Epidermal melanocyte (primary cell): ENCODE results near the gene NAIF1.
"Not testable (repeated sequence)": the region's sequence is repeated elsewhere in the genome, so short reads cannot be mapped to it uniquely, and the experiment has no call there.

Experiments used
- DNase-seq: peaks from one replicate; pipeline ENCODE4 v3.0.0; 2011; ENCODE audit warnings: low spot score; ENCODE audit not compliant: insufficient read length

NAIF1 gene, protein sequence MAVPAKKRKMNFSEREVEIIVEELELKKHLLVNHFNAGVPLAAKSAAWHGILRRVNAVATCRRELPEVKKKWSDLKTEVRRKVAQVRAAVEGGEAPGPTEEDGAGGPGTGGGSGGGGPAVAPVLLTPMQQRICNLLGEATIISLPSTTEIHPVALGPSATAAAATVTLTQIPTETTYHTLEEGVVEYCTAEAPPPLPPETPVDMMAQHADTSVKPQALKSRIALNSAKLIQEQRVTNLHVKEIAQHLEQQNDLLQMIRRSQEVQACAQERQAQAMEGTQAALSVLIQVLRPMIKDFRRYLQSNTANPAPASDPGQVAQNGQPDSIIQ

GRCh38 chr9:128066713-128067644 is at the start of gene NAIF1:
NAIF1 (minus strand) TSS chr9:128067320; CDS start chr9:128067101, 219 bp downstream.
- DNase-seq, result peak; percentile 99

DNA sequence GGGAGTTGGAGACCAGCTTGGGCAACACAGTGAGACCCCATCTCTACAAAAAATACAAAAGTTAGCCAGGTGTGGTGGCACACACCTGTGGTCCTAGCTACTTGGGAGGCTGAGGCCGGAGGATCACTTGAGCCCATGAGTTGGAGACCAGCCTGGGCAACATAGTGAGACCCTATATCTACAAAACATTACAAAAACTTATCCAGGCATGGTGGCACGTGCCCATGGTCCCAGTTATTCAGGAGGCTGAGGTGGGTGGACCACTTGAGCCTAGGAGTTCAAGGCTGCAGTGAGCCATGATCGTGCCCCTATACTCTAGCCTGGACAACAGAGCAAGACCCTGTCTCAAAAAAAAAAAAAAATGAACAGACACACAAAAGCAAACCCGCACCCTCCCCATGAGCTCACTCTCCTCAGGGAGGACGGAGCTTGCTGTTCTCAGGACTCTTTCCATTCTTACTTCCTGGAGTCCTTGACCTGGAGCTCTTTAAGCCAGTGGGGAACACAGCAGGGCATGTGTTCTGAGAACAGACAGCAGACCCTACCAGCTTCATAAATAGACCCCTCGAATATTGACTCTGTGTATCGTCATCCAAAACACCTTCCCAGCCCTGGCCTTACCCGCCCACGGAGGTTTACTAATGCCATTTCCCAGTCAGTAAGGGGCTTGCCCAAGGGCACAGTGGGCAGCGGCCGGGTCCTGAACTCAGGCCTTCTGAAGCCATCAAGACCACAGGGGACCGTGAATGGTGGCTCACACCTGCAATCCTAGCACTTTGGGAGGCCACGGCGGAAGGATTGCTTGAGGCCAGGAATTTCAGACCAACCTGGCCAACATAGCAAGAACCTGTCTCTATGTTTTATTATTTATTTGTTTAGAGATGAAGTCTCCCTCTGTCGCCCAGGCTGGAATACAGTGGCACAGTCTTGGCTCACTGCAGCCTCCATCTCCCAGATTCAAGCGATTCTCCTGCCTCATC is 49.3 kb upstream of the NAIF1 start:
- no peak for DNase-seq

DNA sequence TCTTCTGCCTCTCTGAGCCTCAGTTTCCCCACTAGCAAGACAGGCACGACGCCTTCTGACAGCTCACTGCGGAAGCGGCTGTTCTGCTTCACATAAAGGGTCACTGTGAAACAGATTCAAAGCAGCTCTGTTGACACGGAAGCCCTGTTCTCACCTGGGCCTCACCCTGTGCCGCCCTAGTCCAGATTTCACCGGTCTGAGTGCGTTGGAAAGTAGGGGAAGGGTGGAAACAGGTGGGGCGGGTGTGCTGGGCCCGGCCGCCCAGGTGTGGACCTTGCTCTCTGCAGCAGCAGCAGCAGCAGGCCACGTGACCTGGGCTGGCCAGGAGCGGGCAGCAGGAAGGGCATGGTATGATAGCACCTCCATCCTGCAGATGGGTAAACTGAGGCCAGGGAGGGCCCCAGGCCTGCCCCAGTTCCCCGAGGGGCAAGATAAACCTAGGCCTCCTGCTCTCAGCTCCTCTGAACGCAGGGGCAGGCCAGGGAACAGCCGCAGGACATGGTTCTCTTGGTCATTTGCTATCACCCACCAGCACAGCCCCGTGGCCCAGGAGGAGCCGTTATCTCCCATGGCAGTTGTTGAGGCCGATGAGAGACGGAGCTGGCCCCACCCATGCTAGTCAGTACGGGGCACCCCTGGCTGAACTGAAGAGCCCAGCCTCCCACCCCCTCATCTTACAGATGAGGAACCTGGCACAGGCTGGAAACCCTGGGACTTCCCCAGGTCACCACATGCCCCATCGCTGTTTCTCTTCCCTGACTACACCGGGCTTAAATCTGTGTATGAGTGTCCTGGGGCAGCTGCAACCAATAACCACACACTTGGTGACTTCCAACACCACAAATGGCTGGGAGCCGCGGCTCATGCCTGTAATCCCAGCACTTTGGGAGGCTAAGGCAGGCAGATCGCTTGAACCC is 48.3 kb upstream of the NAIF1 start:
- DNase-seq, result no peak

DNA sequence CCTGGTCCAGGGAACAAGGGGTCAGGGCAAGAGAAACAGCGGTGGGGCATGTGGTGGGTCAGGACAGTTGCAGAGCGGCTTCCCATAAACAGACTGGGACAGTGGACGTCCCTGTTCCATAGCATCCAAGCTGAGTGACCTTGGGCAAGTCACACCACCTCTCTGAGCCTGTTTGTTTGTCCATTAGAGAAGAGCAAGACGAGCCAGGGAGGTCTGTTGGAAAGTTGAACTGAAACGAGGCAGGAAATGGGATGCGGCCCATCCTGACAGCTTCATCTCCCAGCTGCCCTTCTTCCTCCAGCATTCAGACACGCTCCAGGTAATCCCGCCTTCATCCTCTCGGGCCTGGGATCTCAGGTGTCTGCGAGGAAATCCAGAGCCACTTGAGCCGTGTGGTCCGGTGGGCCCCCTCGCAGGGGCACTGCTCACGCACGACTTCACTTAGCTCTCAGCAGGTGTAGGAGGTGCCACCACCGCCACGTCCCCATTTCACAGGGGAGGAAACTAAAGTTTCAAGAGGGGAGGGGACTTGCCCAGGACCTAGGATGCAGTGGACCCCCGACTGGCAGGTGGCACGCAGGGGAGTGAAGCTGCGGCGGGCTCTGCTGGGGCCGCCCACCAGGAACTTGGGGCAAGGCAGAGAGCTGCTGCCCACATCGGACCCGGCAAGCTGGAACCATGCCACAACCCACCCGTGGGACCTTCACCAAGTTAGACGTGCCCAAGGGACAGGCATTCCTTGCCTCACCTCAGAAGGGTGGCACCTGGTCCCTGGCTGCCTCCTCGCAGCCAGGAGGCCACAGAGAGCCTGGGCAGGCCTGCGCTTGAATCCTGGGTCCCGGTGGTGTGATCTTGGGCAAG is 47.4 kb upstream of the NAIF1 start:
- DNase-seq, result no peak

DNA sequence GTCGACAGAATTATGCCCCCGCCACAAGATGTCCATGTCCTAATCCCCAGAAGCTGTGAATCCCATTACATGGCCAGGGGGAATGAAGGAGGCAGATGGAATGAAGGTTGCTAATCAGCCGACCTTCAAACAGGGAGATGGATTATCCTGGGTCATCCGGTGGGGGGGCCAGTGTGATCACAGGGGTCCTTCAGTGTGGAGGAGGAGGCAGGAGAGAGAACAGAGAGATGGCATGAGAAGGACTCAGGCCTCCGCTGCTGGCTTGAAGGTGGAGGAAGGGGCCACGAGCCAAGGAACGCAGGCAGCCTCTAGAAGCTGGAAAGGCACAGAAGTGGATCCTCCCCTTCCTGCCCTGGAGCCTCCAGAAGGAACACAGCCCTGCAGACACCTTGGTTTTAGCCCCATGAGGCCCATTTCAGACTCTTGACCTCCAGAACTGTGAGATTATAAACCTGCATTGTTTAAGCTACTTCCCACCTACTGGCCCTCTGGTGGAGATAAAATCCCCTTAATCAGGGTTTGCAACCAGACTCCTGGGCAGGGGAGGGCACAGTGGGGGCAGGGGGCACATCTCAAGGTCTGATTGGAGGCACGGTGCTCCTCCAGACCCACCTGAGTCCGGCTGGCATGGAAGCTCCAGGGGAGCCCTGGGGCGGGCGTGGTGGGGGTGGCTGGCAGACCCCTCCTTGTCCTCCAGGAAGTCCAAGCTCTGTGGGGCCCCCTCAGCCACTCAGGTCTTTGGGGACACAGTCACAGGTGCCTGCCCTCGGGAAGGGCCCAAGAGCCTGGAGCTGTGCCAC is 46.6 kb upstream of the NAIF1 start:
- DNase-seq, result no peak

DNA sequence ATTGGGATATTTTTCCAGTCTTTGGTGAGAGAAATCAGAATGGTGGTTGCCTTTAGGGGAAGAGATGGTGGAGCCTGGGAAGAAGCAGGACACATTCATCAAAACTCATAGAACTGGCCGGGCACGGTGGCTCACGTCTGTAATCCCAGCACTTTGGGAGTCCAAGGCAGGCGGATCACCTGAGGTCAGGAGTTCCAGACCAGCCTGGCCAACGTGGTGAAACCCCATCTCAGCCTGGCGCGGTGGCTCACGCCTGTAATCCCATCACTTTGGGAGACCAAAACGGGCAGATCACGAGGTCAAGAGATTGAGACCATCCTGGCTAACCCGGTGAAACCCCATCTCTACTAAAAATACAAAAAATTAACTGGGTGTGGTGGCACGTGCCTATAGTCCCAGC is 44.6 kb upstream of the NAIF1 start:
- DNase-seq, result not testable (repeated sequence)

GRCh38 chr9:128109050-128109709 is 42.1 kb upstream of the NAIF1 start:
- DNase-seq, result no peak

DNA sequence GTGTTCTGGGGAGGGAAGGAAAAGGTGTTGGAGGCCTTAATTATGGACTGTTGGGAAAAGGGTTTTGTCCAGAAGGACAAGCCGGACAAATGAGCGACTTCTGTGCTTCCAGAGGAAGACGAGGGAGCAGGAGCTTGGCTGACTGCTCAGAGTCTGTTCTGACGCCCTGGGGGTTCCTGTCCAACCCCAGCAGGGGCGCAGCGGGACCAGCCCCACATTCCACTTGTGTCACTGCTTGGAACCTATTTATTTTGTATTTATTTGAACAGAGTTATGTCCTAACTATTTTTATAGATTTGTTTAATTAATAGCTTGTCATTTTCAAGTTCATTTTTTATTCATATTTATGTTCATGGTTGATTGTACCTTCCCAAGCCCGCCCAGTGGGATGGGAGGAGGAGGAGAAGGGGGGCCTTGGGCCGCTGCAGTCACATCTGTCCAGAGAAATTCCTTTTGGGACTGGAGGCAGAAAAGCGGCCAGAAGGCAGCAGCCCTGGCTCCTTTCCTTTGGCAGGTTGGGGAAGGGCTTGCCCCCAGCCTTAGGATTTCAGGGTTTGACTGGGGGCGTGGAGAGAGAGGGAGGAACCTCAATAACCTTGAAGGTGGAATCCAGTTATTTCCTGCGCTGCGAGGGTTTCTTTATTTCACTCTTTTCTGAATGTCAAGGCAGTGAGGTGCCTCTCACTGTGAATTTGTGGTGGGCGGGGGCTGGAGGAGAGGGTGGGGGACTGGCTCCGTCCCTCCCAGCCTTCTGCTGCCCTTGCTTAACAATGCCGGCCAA is 41.3 kb upstream of the NAIF1 start:
- no peak for DNase-seq

GRCh38 chr9:128107468-128108268 is 40.5 kb upstream of the NAIF1 start:
- no peak for DNase-seq

DNA sequence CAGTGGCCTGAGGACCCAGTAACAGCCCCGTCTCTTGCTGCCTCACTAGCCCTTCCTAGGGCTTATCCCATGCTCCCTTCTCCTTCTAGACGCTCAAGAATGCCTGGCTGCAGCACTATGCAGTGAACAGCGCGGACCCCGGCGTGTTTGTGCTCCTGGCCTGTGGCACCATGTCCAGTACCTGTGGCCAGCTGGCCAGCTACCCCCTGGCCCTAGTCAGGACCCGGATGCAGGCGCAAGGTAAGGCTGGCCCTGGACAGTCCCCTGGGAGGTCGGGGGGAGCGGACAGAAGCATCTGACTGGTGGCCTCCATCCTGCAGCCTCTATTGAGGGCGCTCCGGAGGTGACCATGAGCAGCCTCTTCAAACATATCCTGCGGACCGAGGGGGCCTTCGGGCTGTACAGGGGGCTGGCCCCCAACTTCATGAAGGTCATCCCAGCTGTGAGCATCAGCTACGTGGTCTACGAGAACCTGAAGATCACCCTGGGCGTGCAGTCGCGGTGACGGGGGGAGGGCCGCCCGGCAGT is 39.9 kb upstream of the NAIF1 start:
- DNase-seq, result no peak

DNA sequence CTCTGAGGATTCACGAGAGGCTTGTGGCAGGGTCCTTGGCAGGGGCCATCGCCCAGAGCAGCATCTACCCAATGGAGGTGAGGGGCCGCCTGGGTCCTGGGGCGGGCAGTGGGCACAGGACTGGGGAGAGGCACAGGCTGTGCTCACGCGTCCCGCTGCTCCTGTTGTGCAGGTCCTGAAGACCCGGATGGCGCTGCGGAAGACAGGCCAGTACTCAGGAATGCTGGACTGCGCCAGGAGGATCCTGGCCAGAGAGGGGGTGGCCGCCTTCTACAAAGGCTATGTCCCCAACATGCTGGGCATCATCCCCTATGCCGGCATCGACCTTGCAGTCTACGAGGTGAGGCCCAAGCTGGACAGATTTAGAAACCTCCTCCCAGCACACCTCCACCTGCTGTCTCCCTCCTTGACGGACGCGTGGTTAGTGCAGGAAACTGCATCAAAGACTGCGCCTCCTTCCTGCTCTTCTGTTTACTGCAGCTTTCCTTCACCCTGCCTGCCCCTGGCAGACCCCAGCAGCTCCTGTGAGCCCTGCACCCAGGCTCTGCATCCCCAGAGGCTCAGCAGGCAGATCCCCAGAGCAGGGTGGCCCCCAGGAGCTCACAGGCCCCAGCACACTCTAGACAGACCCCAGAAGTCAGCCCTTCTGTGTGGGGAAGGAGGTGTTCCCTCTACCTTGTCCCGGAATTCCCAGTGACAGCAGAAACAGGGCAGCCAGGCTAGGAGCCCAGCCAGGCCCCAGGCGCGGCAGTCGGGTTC is 39.2 kb upstream of the NAIF1 start:
- no peak for DNase-seq

- DNase-seq, result no peak
Observed at GRCh38 chr9:128105538-128106175, 38.5 kb upstream of the NAIF1 start.

- no peak for DNase-seq
Observed at GRCh38 chr9:128104171-128104618, 37.1 kb upstream of the NAIF1 start.

- no peak for DNase-seq
Observed at GRCh38 chr9:128103589-128103962, 36.5 kb upstream of the NAIF1 start.
